Right cardiac atrium (tissue), 5 donors: ENCODE measurements around the gene TTF1. TPM values are rescaled to one million over a fixed set of nuclear protein-coding genes. Genes with fewer than 3 reads are reported as not detected.

Experiments used
- ATAC-seq, 2 donors: fragments of 200-7000 bp; cut with Tn5 transposase; one replicate each; pipeline versions ENCODE4 v1.8.0 to v1.9.1; 2020; ENCODE audit warnings: moderate library complexity in 2 of 2, mild to moderate bottlenecking in 1 of 2
- DNase-seq, 3 donors: peaks; one replicate each; pipeline ENCODE4 v3.0.0-alpha.2; 2020
- H3K27ac ChIP-seq: one replicate; pipeline ENCODE4 v1.5.1; 2013; ENCODE audit warnings: mild to moderate bottlenecking, low read length, control low read depth, moderate library complexity
- H3K27me3 ChIP-seq: one replicate; pipeline ENCODE4 v1.6.1; 2013; ENCODE audit not compliant: control insufficient read depth, insufficient read depth
- H3K4me1 ChIP-seq: one replicate; pipeline ENCODE4 v1.6.1; 2013; ENCODE audit warnings: low read length; ENCODE audit not compliant: control insufficient read depth, insufficient read depth
- H3K4me3 ChIP-seq: one replicate; pipeline ENCODE4 v1.5.1; 2013; ENCODE audit warnings: low read length, control low read depth
- H3K9me3 ChIP-seq: one replicate; pipeline ENCODE4 v1.6.1; 2013; ENCODE audit warnings: low read length; ENCODE audit not compliant: control insufficient read depth
- WGBS: extraction: QIAGEN DNeasy Blood & Tissue Kit; methylation state at CpG from one replicate; pipeline ENCODE4 v1.1.7; 2013; 5-methylcytosine and 5-hydroxymethylcytosine counted together
- intact Hi-C, 4 donors: fragments of 100-400 bp; cut with DNase I; formaldehyde crosslinking; loops; one replicate each; pipeline versions ENCODE4 v1.11.0 to v1.14.0; 2022 to 2023
- polyA plus RNA-seq: library from polyadenylated mRNA; stranded (reverse); fragments of 200-250 nt; gene quantifications from one replicate; pipeline ENCODE4 v1.2.3, GENCODE V29; 2013
- total RNA-seq, 4 donors: library from RNA; stranded (reverse); fragmentation: NEBNext Ultra II Directional; extraction: Animal tissue kit (Norgen Biotek cat#: 25700); gene quantifications; one replicate each; pipeline ENCODE4 v1.2.1, GENCODE V29; 2021
- donor health status: healthy with polysubstance abuse.
- donor health status: DM: no; HTN: yes; CAD: no.
- donor health status: DM: no; HTN: no; CAD: no.
- donor health status: DM: no; HTN: yes; CAD: no; lungs with severe emphysema.
- donor health status: DM: yes; HTN: yes; CAD: no.

TTF1 gene
- total and polyA plus RNA-seq, 5 donors = 13.4 to 24.7 (median 20.2) TPM

- H3K27me3 ChIP-seq = no peaks in the 10 kb centered on the region
Measured at GRCh38 chr9:132411091-132411508, 4.5 kb upstream of the TTF1 start.

GRCh38 chr9:132410642-132411041 lies 4.0 kb upstream of the TTF1 start:
- peak overlapping the region; percentile 78 for H3K27ac ChIP-seq
- H3K4me1 ChIP-seq = peaks cover 13% of the 10 kb centered on the region
- 15% methylated on average over 19 of the region's 19 CpGs for WGBS
- ATAC-seq = peak in 1 of 2 donors; percentile 14
- no peak for DNase-seq
- no peaks in the 10 kb centered on the region for H3K27me3 ChIP-seq
- peak overlapping the region; percentile 89 for H3K4me3 ChIP-seq
- no peaks in the 10 kb centered on the region for H3K9me3 ChIP-seq
- intact Hi-C loops = loop anchor here (5.0 to 10.0 kb wide), 6 partner anchors 94 to 394 kb away; no protein-coding TSS in a partner anchor

More at GRCh38 chr9:132411091-132411508, 4.5 kb upstream of the TTF1 start:
- DNase-seq (peak; percentile 28 to 72 (median 72)), ATAC-seq (peak; percentile 4 to 32)
- intact Hi-C loops = loop anchor here (5.0 to 10.0 kb wide), 6 partner anchors 94 to 394 kb away; no protein-coding TSS in a partner anchor
- peak overlapping the region; percentile 89 for H3K4me3 ChIP-seq
- H3K9me3 ChIP-seq = no peaks in the 10 kb centered on the region
- WGBS = 2% methylated on average over 20 of the region's 20 CpGs
- H3K4me1 ChIP-seq = peaks cover 9% of the 10 kb centered on the region
- H3K27ac ChIP-seq = no peak overlapping the region

GRCh38 chr9:132409828-132410528 lies 3.3 kb upstream of the TTF1 start, which contains the start of gene CFAP77:
Gene CFAP77 (plus strand): TSS chr9:132410211. CDS start chr9:132410272, 61 bp downstream.
- Histone ChIP-seq H3K9me3 (no peaks in the 10 kb centered on the region), H3K27me3 (no peaks in the 10 kb centered on the region), H3K4me1 (peaks cover 13% of the 10 kb centered on the region), H3K4me3 (peak within 1 kb of the TSS; percentile 89), H3K27ac (peak within 1 kb of the TSS; percentile 89)
- DNase-seq (peak; percentile 48 to 82 (median 80)), ATAC-seq (peak; percentile 65)
- under 1% methylated on average over 69 of the region's 69 CpGs for WGBS
- intact Hi-C loops = loop anchor here (5.0 to 10.0 kb wide), 6 partner anchors 95 to 395 kb away; no protein-coding TSS in a partner anchor

GRCh38 chr9:132408521-132408920 lies 1.9 kb upstream of the TTF1 start:
- ATAC-seq = peak; percentile 63 to 70
- WGBS = 44% methylated on average over 8 of the region's 8 CpGs
- intact Hi-C loops = no loop called here
- DNase-seq = peak; percentile 58 to 84 (median 80)
- no peaks in the 10 kb centered on the region for H3K9me3 ChIP-seq
- H3K4me3 ChIP-seq = no peak overlapping the region
- no peaks in the 10 kb centered on the region for H3K27me3 ChIP-seq
- peak overlapping the region; percentile 90 for H3K27ac ChIP-seq
- peaks cover 13% of the 10 kb centered on the region for H3K4me1 ChIP-seq

GRCh38 chr9:132407196-132407595 lies 556 bp upstream of the TTF1 start:
- H3K27me3 ChIP-seq = no peaks in the 10 kb centered on the region
- H3K4me1 ChIP-seq = peaks cover 13% of the 10 kb centered on the region
- H3K27ac ChIP-seq = peak overlapping the region; percentile 9
- intact Hi-C loops = no loop called here
- 77% methylated on average over 2 of the region's 2 CpGs for WGBS
- DNase-seq = no peak
- no peak for ATAC-seq
- no peaks in the 10 kb centered on the region for H3K9me3 ChIP-seq
- H3K4me3 ChIP-seq = peak overlapping the region; percentile 90

- Histone ChIP-seq H3K27ac (no peak overlapping the region), H3K27me3 (no peaks in the 10 kb centered on the region), H3K4me3 (no peak overlapping the region), H3K4me1 (peaks cover 5% of the 10 kb centered on the region), H3K9me3 (no peaks in the 10 kb centered on the region)
- WGBS = 36% methylated on average over 9 of the region's 9 CpGs
- intact Hi-C loops = no loop called here
- ATAC-seq = no peak
- no peak for DNase-seq
Measured at GRCh38 chr9:132404228-132404881, 2.3 kb downstream of the TTF1 start.

GRCh38 chr9:132401824-132402223 lies 4.8 kb downstream of the TTF1 start:
- intact Hi-C loops = no loop called here
- ATAC-seq (no peak), DNase-seq (no peak)
- H3K27me3 ChIP-seq = no peaks in the 10 kb centered on the region
- H3K4me3 ChIP-seq = no peak overlapping the region
- peaks cover 5% of the 10 kb centered on the region for H3K4me1 ChIP-seq
- no peak overlapping the region for H3K27ac ChIP-seq
- WGBS = 92% methylated on average over 4 of the region's 4 CpGs
- H3K9me3 ChIP-seq = no peaks in the 10 kb centered on the region

- Histone ChIP-seq H3K9me3 (no peaks in the 10 kb centered on the region), H3K4me1 (no peaks in the 10 kb centered on the region), H3K4me3 (no peak overlapping the region), H3K27me3 (no peaks in the 10 kb centered on the region), H3K27ac (no peak overlapping the region)
- WGBS = 85% methylated on average over 11 of the region's 11 CpGs
- DNase-seq (no peak), ATAC-seq (no peak)
- intact Hi-C loops = no loop called here
Measured at GRCh38 chr9:132395560-132395959, 11.1 kb downstream of the TTF1 start.

- no peaks in the 10 kb centered on the region for H3K9me3 ChIP-seq
- no peak overlapping the region for H3K27ac ChIP-seq
- intact Hi-C loops = no loop called here
- no peak overlapping the region for H3K4me3 ChIP-seq
- no peak for ATAC-seq
- H3K27me3 ChIP-seq = no peaks in the 10 kb centered on the region
- H3K4me1 ChIP-seq = no peaks in the 10 kb centered on the region
- DNase-seq = no peak
- WGBS = 90% methylated on average over 11 of the region's 11 CpGs
Measured at GRCh38 chr9:132391449-132391848, 15.2 kb downstream of the TTF1 start.

GRCh38 chr9:132390966-132391365 lies 15.7 kb downstream of the TTF1 start:
- no peak for ATAC-seq
- peak overlapping the region; percentile 39 for H3K27ac ChIP-seq

GRCh38 chr9:132387133-132387532 lies 19.5 kb downstream of the TTF1 start:
- ATAC-seq = no peak
- H3K27ac ChIP-seq = no peak overlapping the region
- intact Hi-C loops = no loop called here
- DNase-seq = no peak
- H3K4me1 ChIP-seq = no peaks in the 10 kb centered on the region
- no peaks in the 10 kb centered on the region for H3K27me3 ChIP-seq
- no peak overlapping the region for H3K4me3 ChIP-seq
- 95% methylated on average over 7 of the region's 7 CpGs for WGBS
- H3K9me3 ChIP-seq = no peaks in the 10 kb centered on the region

More at GRCh38 chr9:132390966-132391365, 15.7 kb downstream of the TTF1 start:
- no peaks in the 10 kb centered on the region for H3K27me3 ChIP-seq
- no peak for DNase-seq
- H3K4me1 ChIP-seq = no peaks in the 10 kb centered on the region
- WGBS = 55% methylated on average over 7 of the region's 7 CpGs
- intact Hi-C loops = no loop called here
- no peak overlapping the region for H3K4me3 ChIP-seq
- H3K9me3 ChIP-seq = no peaks in the 10 kb centered on the region
